Small intestine (tissue), 16 donors: ENCODE data around the gene WDR4. TPM values are rescaled to one million over a fixed set of nuclear protein-coding genes. Genes with fewer than 3 reads are reported as not detected.
"Not testable (repeated sequence)": the region's sequence is repeated elsewhere in the genome, so short reads cannot be mapped to it uniquely, and the experiment has no call there.

Source experiments
- DNase-seq, 2 donors: peaks; one replicate each; pipeline versions ENCODE4 v3.0.0 to v3.0.0-alpha.2; 2013
- FAIRE-seq: peaks from 2 replicates; lab custom pipeline; 2012; peaks lifted over from hg19 to GRCh38; lab: Jason Lieb, UNC
- H3K27ac ChIP-seq, 3 donors: one replicate each; pipeline ENCODE4 v1.5.1; 2013; ENCODE audit warnings: low read length in 2 of 3, mild to moderate bottlenecking in 2 of 3, control low read depth in 1 of 3, inconsistent platforms in 1 of 3, low read depth in 1 of 3, moderate library complexity in 1 of 3
- H3K27me3 ChIP-seq, 3 donors: one replicate each; pipeline ENCODE4 v1.6.1; 2013; ENCODE audit warnings: low read length in 3 of 3, inconsistent platforms in 1 of 3; ENCODE audit not compliant: control insufficient read depth in 3 of 3, insufficient read depth in 3 of 3
- H3K36me3 ChIP-seq, 3 donors: one replicate each; pipeline ENCODE4 v1.6.1; 2013; ENCODE audit warnings: low read length in 3 of 3, inconsistent platforms in 1 of 3, low read depth in 1 of 3, mild to moderate bottlenecking in 1 of 3, moderate library complexity in 1 of 3; ENCODE audit not compliant: control insufficient read depth in 3 of 3, insufficient read depth in 2 of 3
- H3K4me1 ChIP-seq, 3 donors: one replicate each; pipeline ENCODE4 v1.6.1; 2013; ENCODE audit warnings: low read length in 2 of 3, inconsistent platforms in 1 of 3, low read depth in 1 of 3, mild to moderate bottlenecking in 1 of 3, moderate library complexity in 1 of 3; ENCODE audit not compliant: control insufficient read depth in 3 of 3, insufficient read depth in 2 of 3
- H3K4me3 ChIP-seq, 3 donors: one replicate each; pipeline ENCODE4 v1.5.1; 2013; ENCODE audit warnings: low read length in 3 of 3, control low read depth in 1 of 3, inconsistent platforms in 1 of 3, low read depth in 1 of 3, mild to moderate bottlenecking in 1 of 3, moderate library complexity in 1 of 3
- H3K9me3 ChIP-seq, 2 donors: one replicate each; pipeline ENCODE4 v1.6.1; 2013; ENCODE audit warnings: low read depth in 1 of 2, low read length in 1 of 2; ENCODE audit not compliant: control insufficient read depth in 2 of 2, insufficient read depth in 1 of 2
- WGBS, 3 donors: extraction: QIAGEN DNeasy Blood & Tissue Kit; methylation state at CpG; one replicate each; pipeline ENCODE4 v1.1.7; 2013; 5-methylcytosine and 5-hydroxymethylcytosine counted together
- long read RNA-seq, 10 donors: transcript quantifications; one replicate each; lab custom pipeline, GENCODE V29; 2026
- polyA plus RNA-seq, 4 donors: library from polyadenylated mRNA; stranded (reverse) in 3 of 4; unstranded in 1 of 4; fragments of 200-250 nt in 3 of 4; fragments of 120-200 nt in 1 of 4; gene quantifications; one replicate each; pipeline versions ENCODE4 v1.2.1 to v1.2.3, GENCODE V29; 2013
- donor health status: healthy with polysubstance abuse.
- donor health status: control.
- donor health status: control.
- donor health status: Bipolar disorder and iron deficiency.
- donor health status: healthy.

The WDR4 gene
- 10 to 100 TPM in 1 of 4 donors, 1 to 10 TPM in 3; 3.5 to 20.7 (median 7.0) TPM for polyA plus RNA-seq
- long read RNA-seq, donor 1, partial matches to known transcripts, result 199 of 221 reads
- long read RNA-seq, donor 1, other reads (novel, unspliced or antisense), result 22 of 221 reads
- long read RNA-seq, donor 2, partial matches to known transcripts, result 0 of 1 reads
- long read RNA-seq, donor 2, other reads (novel, unspliced or antisense), result 0 of 1 reads
- long read RNA-seq, donor 3, partial matches to known transcripts, result 43 of 66 reads
- long read RNA-seq, donor 3, other reads (novel, unspliced or antisense), result 22 of 66 reads
- long read RNA-seq, donor 4, result 0 reads
- long read RNA-seq, donor 5, result 0 reads
- long read RNA-seq, donor 6, result 0 reads
- long read RNA-seq, donor 7, result 0 reads
- long read RNA-seq, donor 8, result 0 reads
- long read RNA-seq, donor 9, result 0 reads
- long read RNA-seq, donor 10, partial matches to known transcripts, result 5 of 6 reads
- long read RNA-seq, donor 10, other reads (novel, unspliced or antisense), result 0 of 6 reads

- DNase-seq (peak; percentile 98 to 100), FAIRE-seq (no peak)
Observed at GRCh38 chr21:42878993-42879787, at the start of gene WDR4. TSS of gene WDR4 (minus strand) at chr21:42879539. CDS start at chr21:42879495, 44 bp downstream.

GRCh38 chr21:42927474-42928200 is 48.3 kb upstream of the WDR4 start:
- H3K36me3 ChIP-seq, H3K9me3 ChIP-seq, FAIRE-seq, DNase-seq, H3K27ac ChIP-seq, H3K4me3 ChIP-seq, H3K27me3 ChIP-seq, H3K4me1 ChIP-seq: not testable (repeated sequence)
- 94 to 96% (median 94%) methylated on average over 23 of the region's 23 CpGs for WGBS, 3 donors

More at GRCh38 chr21:42878993-42879787, at the start of gene WDR4:
- 0% methylated on average over 67 to 80 of the region's 80 CpGs for WGBS, 3 donors
- Histone ChIP-seq H3K36me3 (peaks cover 0 to 17% (median 3%) of the 10 kb centered on the region in 3 donors), H3K4me3 (peak within 1 kb of the TSS; percentile 71 to 99 (median 95)), H3K27me3 (no peaks in the 10 kb centered on the region), H3K4me1 (peaks cover 0 to 8% (median 2%) of the 10 kb centered on the region in 3 donors), H3K27ac (peak within 1 kb of the TSS; percentile 75 to 94 (median 82)), H3K9me3 (no peaks in the 10 kb centered on the region)

GRCh38 chr21:42925114-42925926 is 46.0 kb upstream of the WDR4 start, which contains the start of gene ERVH48-1:
TSS of gene ERVH48-1 (minus strand) at chr21:42925630. CDS start at chr21:42919006, 6,624 bp downstream.
- no peaks in the 10 kb centered on the region for H3K27me3 ChIP-seq
- FAIRE-seq, result no peak

GRCh38 chr21:42924433-42924751 is 45.1 kb upstream of the WDR4 start:
- Histone ChIP-seq H3K27ac (no peak overlapping the region), H3K36me3 (no peaks in the 10 kb centered on the region), H3K27me3 (no peaks in the 10 kb centered on the region), H3K9me3 (no peaks in the 10 kb centered on the region), H3K4me1 (no peaks in the 10 kb centered on the region), H3K4me3 (no peak overlapping the region)
- WGBS, 3 donors, result 87 to 97% (median 95%) methylated on average over 6 of the region's 6 CpGs
- FAIRE-seq, result no peak
- no peak for DNase-seq

More at GRCh38 chr21:42925114-42925926, 46.0 kb upstream of the WDR4 start, which contains the start of gene ERVH48-1:
- Histone ChIP-seq H3K4me3 (no peak within 1 kb of the TSS), H3K4me1 (no peaks in the 10 kb centered on the region), H3K36me3 (no peaks in the 10 kb centered on the region), H3K9me3 (no peaks in the 10 kb centered on the region), H3K27ac (no peak within 1 kb of the TSS)
- DNase-seq, result no peak
- 89 to 95% (median 91%) methylated on average over 29 of the region's 29 CpGs for WGBS, 3 donors

- Histone ChIP-seq H3K27ac (no peak overlapping the region), H3K27me3 (no peaks in the 10 kb centered on the region), H3K4me3 (no peak overlapping the region), H3K9me3 (no peaks in the 10 kb centered on the region), H3K4me1 (no peaks in the 10 kb centered on the region), H3K36me3 (no peaks in the 10 kb centered on the region)
- WGBS, 3 donors, result 23 to 24% (median 24%) methylated on average over 18 of the region's 18 CpGs
- no peak for FAIRE-seq
- peak; percentile 87 to 89 for DNase-seq
Observed at GRCh38 chr21:42923553-42924432, 44.5 kb upstream of the WDR4 start.

- no peaks in the 10 kb centered on the region for H3K9me3 ChIP-seq
- H3K36me3 ChIP-seq, result peaks cover 0 to 2% (median 0%) of the 10 kb centered on the region in 3 donors
- 85 to 93% (median 86%) methylated on average over 18 of the region's 18 CpGs for WGBS, 3 donors
- DNase-seq (no peak), FAIRE-seq (no peak)
- no peak overlapping the region for H3K27ac ChIP-seq
- no peak overlapping the region for H3K4me3 ChIP-seq
- no peaks in the 10 kb centered on the region for H3K27me3 ChIP-seq
- no peaks in the 10 kb centered on the region for H3K4me1 ChIP-seq
Observed at GRCh38 chr21:42922918-42923317, 43.6 kb upstream of the WDR4 start.

GRCh38 chr21:42921927-42922326 is 42.6 kb upstream of the WDR4 start:
- FAIRE-seq (no peak), DNase-seq (no peak)
- no peaks in the 10 kb centered on the region for H3K27me3 ChIP-seq
- H3K27ac ChIP-seq, result no peak overlapping the region
- WGBS, 3 donors, result 71 to 80% (median 72%) methylated on average over 4 of the region's 4 CpGs
- no peaks in the 10 kb centered on the region for H3K9me3 ChIP-seq
- H3K4me1 ChIP-seq, result no peaks in the 10 kb centered on the region
- H3K36me3 ChIP-seq, result peaks cover 0 to 2% (median 0%) of the 10 kb centered on the region in 3 donors
- no peak overlapping the region for H3K4me3 ChIP-seq
